ENCODE data around the gene SLC46A1. TPM values are rescaled to one million over a fixed set of nuclear protein-coding genes. Genes with fewer than 3 reads are reported as not detected.

The SLC46A1 gene
- total and polyA plus RNA-seq, 9 of the 15 experiments (the other 6 are each of a cell fraction or from before 2014, with no cell fraction given): 0.24 to 5.5 (median 3.1) TPM

DNA sequence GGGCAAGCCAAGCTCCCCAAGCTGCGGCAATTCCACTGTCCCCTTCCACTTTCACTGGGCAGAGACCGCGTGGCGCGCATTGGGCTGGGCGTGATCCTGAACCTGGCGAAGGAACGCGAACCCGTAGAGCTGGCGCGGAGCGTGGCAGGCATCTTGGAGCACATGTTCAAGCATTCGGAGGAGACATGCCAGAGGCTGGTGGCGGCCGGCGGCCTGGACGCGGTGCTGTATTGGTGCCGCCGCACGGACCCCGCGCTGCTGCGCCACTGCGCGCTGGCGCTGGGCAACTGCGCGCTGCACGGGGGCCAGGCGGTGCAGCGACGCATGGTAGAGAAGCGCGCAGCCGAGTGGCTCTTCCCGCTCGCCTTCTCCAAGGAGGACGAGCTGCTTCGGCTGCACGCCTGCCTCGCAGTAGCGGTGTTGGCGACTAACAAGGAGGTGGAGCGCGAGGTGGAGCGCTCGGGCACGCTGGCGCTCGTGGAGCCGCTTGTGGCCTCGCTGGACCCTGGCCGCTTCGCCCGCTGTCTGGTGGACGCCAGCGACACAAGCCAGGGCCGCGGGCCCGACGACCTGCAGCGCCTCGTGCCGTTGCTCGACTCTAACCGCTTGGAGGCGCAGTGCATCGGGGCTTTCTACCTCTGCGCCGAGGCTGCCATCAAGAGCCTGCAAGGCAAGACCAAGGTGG lies 24.7 kb downstream of the SLC46A1 start (continued):
- TF ChIP-seq RAD21 (CRISPR knock-in tag; conservative IDR thresholded peaks at IDR 0.05 in 1 of 2, IDR thresholded peaks at IDR 0.05 in 1 of 2): peak in 1 of 2 experiments; percentile 55; a peak in 2 of 4 replicates

DNA sequence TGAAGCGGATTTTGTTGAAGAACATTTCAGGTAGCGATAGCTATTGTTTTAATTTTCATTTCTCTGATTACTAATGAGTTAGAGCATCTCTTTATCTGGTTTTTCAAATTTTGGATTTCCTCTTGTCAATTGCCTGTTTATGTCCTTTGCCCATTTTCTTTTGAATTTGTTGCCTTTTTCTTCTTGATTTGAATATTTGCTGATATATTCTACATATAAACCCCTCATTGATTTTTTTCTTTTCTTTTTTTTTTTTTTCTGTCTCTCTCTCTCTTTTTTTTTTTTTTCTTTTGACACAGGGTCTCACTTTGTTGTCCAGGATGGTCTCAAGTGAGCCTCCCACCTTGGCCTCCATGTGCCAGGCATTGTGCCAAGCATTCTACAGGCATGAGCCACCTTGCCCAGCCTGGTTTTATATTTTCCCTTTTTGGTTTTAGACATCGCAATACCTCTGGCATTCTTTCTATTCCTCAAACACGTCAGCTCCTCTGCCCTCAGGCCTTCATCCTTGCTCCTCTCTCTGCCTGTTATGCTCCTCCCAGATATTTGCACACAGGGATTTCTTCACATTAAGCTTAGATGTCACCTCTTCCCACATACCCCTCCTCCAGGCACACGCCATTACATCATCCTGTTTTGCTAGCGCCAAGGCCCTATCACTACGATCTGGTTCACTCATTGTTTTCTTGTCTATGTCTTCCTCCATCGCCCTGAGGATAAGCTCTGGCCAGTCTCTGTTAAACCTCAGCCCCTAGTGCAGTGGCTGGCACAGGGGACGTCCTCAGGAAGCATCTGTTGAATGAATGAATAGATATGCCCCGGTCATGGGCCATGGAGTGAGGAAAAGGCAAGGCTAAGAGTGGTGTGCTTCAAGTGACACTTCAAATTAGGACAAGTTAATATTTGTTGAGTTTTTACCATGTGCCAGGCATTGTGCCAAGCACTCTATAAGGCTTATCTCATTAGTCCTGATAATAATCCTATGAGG lies 25.9 kb downstream of the SLC46A1 start:
- no peaks in the 10 kb centered on the region for H3K36me3 ChIP-seq (ENCODE audit: control insufficient read depth, insufficient read depth, low read length)
- ChIA-PET POLR2A (interaction anchor here (0.6 to 1.9 kb wide), 4 partner anchors 10 to 399 kb away, joined by 3 to 6 read pairs (median 4); partner anchors contain the start of gene VTN), CTCF (ENCODE audit: low intra/inter-chr PET ratio) (interaction anchor here (0.6 kb wide), 1 partner anchor 52 kb away, joined by 6 read pairs; no protein-coding TSS in a partner anchor)
- H3K4me2 ChIP-seq (ENCODE audit: insufficient read depth, low read length): no peak overlapping the region; the same call in 1 of the 2 replicates
- no peak overlapping the region for H3K27ac ChIP-seq (ENCODE audit: extremely low read depth, low read depth, low read length)
- intact Hi-C loops (cut with micrococcal nuclease) (loop anchor here (5.0 kb wide), 1 partner anchor 37 kb away; no protein-coding TSS in a partner anchor), in situ Hi-C loops (cut with MboI) (no loop called here)
- no peak overlapping the region for H2AFZ ChIP-seq (ENCODE audit: low read depth, low read length)
- peaks cover 3 to 19% of the 10 kb centered on the region in 2 experiments; a peak in 4 of 5 replicates for H3K4me1 ChIP-seq (replicated peaks in 1 of 2; ENCODE audit: control insufficient read depth in 2 of 2, insufficient read depth in 2 of 2, low read length in 2 of 2)
- no peaks in the 10 kb centered on the region for H3K9me3 ChIP-seq (replicated peaks; ENCODE audit: control insufficient read depth, insufficient read depth, low read depth, low read length)
- ATAC-seq: peak; percentile 50; the same call in 2 of the 3 replicates
- H3K9ac ChIP-seq (ENCODE audit: insufficient read depth in 1 of 2, low read depth in 2 of 2, low read length in 2 of 2): no peak overlapping the region
- peaks cover 11 to 28% of the 10 kb centered on the region in 2 experiments; a peak in 3 of 5 replicates for H3K27me3 ChIP-seq (ENCODE audit: control insufficient read depth in 2 of 2, insufficient read depth in 2 of 2, low read length in 2 of 2)
- 27% methylated on average over 10 of the region's 10 CpGs for WGBS (ENCODE audit: insufficient coverage, low coverage, missing lambda C conversion rate)
- H4K20me1 ChIP-seq (replicated peaks; ENCODE audit: control insufficient read depth, insufficient read depth, low read length): no peaks in the 10 kb centered on the region; the same call in 1 of the 2 replicates
- no peaks in the 10 kb centered on the region for H3K9me1 ChIP-seq (ENCODE audit: control insufficient read depth, insufficient read depth, low read length)
- no peak overlapping the region for H3K4me3 ChIP-seq
- H3K79me2 ChIP-seq (ENCODE audit: control insufficient read depth, insufficient read depth, low read length): no peaks in the 10 kb centered on the region
- no TSS peak for BruUV-seq (replicated peaks)
- DNase-seq (ENCODE audit: extremely low read depth in 1 of 4, low spot score in 3 of 4): no peak
- FAIRE-seq: no peak
- TF ChIP-seq BHLHE40 (IDR thresholded peaks at IDR 0.05; ENCODE audit: low read length) (peak; percentile 41; the same call in 1 of the 2 replicates), CEBPB (tag; IDR thresholded peaks at IDR 0.05) (peak; percentile 84), JUN (IDR thresholded peaks at IDR 0.05; ENCODE audit: borderline replicate concordance, low read depth, low read length) (peak; percentile 28; the same call in 1 of the 2 replicates), JUN (CRISPR knock-in tag; IDR thresholded peaks at IDR 0.05; ENCODE audit: borderline replicate concordance) (no peak), RCOR1 (IDR thresholded peaks at IDR 0.05; ENCODE audit: borderline replicate concordance in 1 of 2, low read depth in 2 of 2, low read length in 2 of 2) (peak in 1 of 2 experiments; percentile 31; a peak in 1 of 4 replicates), KHSRP (IDR thresholded peaks at IDR 0.05) (no peak), ZNF79 (CRISPR knock-in tag; IDR thresholded peaks at IDR 0.05; ENCODE audit: low read depth) (no peak), CTBP1 (IDR thresholded peaks at IDR 0.05; ENCODE audit: borderline replicate concordance) (peak; percentile 56; the same call in 1 of the 2 replicates), JUND (IDR thresholded peaks at IDR 0.05; ENCODE audit: borderline replicate concordance, low read depth, low read length) (peak; percentile 54; the same call in 1 of the 2 replicates), JUND (tag; IDR thresholded peaks at IDR 0.05; ENCODE audit: borderline replicate concordance, low read depth, low read length) (peak; percentile 69; the same call in 1 of the 3 replicates), SMARCB1 (IDR thresholded peaks at IDR 0.05; ENCODE audit: insufficient read length, low read depth) (no peak), KDM2B (CRISPR knock-in tag; IDR thresholded peaks at IDR 0.05) (no peak)
- TF ChIP-seq, protein P1, sequence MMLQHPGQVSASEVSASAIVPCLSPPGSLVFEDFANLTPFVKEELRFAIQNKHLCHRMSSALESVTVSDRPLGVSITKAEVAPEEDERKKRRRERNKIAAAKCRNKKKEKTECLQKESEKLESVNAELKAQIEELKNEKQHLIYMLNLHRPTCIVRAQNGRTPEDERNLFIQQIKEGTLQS (IDR thresholded peaks at IDR 0.05): peak; percentile 85
- TF ChIP-seq, protein P1 (CRISPR knock-in tag; conservative IDR thresholded peaks at IDR 0.05): no peak
- TF ChIP-seq, protein P2, sequence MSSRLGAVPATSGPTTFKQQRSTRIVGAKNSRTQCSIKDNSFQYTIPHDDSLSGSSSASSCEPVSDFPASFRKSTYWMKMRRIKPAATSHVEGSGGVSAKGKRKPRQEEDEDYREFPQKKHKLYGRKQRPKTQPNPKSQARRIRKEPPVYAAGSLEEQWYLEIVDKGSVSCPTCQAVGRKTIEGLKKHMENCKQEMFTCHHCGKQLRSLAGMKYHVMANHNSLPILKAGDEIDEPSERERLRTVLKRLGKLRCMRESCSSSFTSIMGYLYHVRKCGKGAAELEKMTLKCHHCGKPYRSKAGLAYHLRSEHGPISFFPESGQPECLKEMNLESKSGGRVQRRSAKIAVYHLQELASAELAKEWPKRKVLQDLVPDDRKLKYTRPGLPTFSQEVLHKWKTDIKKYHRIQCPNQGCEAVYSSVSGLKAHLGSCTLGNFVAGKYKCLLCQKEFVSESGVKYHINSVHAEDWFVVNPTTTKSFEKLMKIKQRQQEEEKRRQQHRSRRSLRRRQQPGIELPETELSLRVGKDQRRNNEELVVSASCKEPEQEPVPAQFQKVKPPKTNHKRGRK (tag; IDR thresholded peaks at IDR 0.05): peak; percentile 93

All from K562 (cell line).